H9 (cell line): ENCODE measurements around the gene NXN. TPM values are rescaled to one million over a fixed set of nuclear protein-coding genes. Genes with fewer than 3 reads are reported as not detected.

Experiments
- DNase-seq: peaks from one replicate; pipeline ENCODE4 v3.0.0-alpha.2; 2017
- H2AFZ ChIP-seq: one replicate; pipeline ENCODE4 v1.6.1; 2013; ENCODE audit warnings: mild to moderate bottlenecking, low read length, control low read depth, moderate library complexity
- H2AK5ac ChIP-seq: 2 replicates; pipeline ENCODE4 v1.6.1; 2013; ENCODE audit warnings: low read length, control low read depth, mixed read lengths; ENCODE audit not compliant: insufficient read length
- H2BK120ac ChIP-seq: one replicate; pipeline ENCODE4 v1.6.1; 2013; ENCODE audit warnings: low read depth, mild to moderate bottlenecking, low read length, control low read depth, inconsistent platforms; ENCODE audit not compliant: poor library complexity, severe bottlenecking
- H2BK12ac ChIP-seq: 2 replicates; pipeline ENCODE4 v1.6.1; 2013; ENCODE audit warnings: low read length, control low read depth, mixed read lengths, low read depth; ENCODE audit not compliant: insufficient read length
- H2BK15ac ChIP-seq: 2 replicates; pipeline ENCODE4 v1.6.1; 2013; ENCODE audit warnings: low read depth, low read length, control low read depth
- H2BK20ac ChIP-seq: one replicate; pipeline ENCODE4 v1.6.1; 2013; ENCODE audit warnings: low read depth, mild to moderate bottlenecking, low read length, control low read depth, inconsistent platforms; ENCODE audit not compliant: poor library complexity, severe bottlenecking
- H2BK5ac ChIP-seq: 2 replicates; pipeline ENCODE4 v1.6.1; 2013; ENCODE audit warnings: low read length, control low read depth, mixed read lengths; ENCODE audit not compliant: insufficient read length
- H3K14ac ChIP-seq: 2 replicates; pipeline ENCODE4 v1.6.1; 2013; ENCODE audit warnings: low read length, control low read depth; ENCODE audit not compliant: insufficient read depth
- H3K18ac ChIP-seq: 2 replicates; pipeline ENCODE4 v1.6.1; 2013; ENCODE audit warnings: low read depth, mild to moderate bottlenecking, mixed read lengths, low read length, control low read depth; ENCODE audit not compliant: insufficient read length
- H3K23ac ChIP-seq: 2 replicates; pipeline ENCODE4 v1.6.1; 2013; ENCODE audit warnings: low read length, control low read depth, mixed read lengths, low read depth; ENCODE audit not compliant: insufficient read length
- H3K23me2 ChIP-seq: 2 replicates; pipeline ENCODE4 v1.6.1; 2013; ENCODE audit warnings: low read depth, mild to moderate bottlenecking, mixed read lengths, low read length, control low read depth; ENCODE audit not compliant: insufficient read length, poor library complexity, severe bottlenecking
- H3K27ac ChIP-seq: 2 replicates; pipeline ENCODE4 v1.5.1; 2013; ENCODE audit warnings: low read length, control low read depth, mixed read lengths, low read depth; ENCODE audit not compliant: insufficient read length
- H3K27me3 ChIP-seq: 2 replicates; pipeline ENCODE4 v1.6.1; 2013; ENCODE audit warnings: low read length, control low read depth, inconsistent platforms; ENCODE audit not compliant: insufficient read depth
- H3K4ac ChIP-seq: 2 replicates; pipeline ENCODE4 v1.6.1; 2013; ENCODE audit warnings: low read depth, mild to moderate bottlenecking, control low read depth, inconsistent platforms, low read length, moderate library complexity
- H3K4me1 ChIP-seq: 2 replicates; pipeline ENCODE4 v1.6.1; 2013; ENCODE audit warnings: low read length, control low read depth, inconsistent platforms; ENCODE audit not compliant: insufficient read depth
- H3K4me2 ChIP-seq: 2 replicates; pipeline ENCODE4 v1.6.1; 2013; ENCODE audit warnings: low read length, control low read depth, mixed read lengths; ENCODE audit not compliant: insufficient read length, insufficient read depth
- H3K56ac ChIP-seq: 2 replicates; pipeline ENCODE4 v1.6.1; 2013; ENCODE audit warnings: low read depth, mild to moderate bottlenecking, mixed read lengths, low read length, control low read depth; ENCODE audit not compliant: insufficient read length
- H3K79me1 ChIP-seq: 2 replicates; pipeline ENCODE4 v1.6.1; 2013; ENCODE audit warnings: low read depth, mild to moderate bottlenecking, moderate library complexity, low read length, control low read depth, inconsistent platforms; ENCODE audit not compliant: insufficient read depth, poor library complexity, severe bottlenecking
- H3K79me2 ChIP-seq: 2 replicates; pipeline ENCODE4 v1.6.1; 2013; ENCODE audit warnings: low read length, control low read depth, inconsistent platforms; ENCODE audit not compliant: insufficient read depth
- H3K9ac ChIP-seq: 2 replicates; pipeline ENCODE4 v1.6.1; 2013; ENCODE audit warnings: low read length, control low read depth, mixed read lengths; ENCODE audit not compliant: insufficient read length; ENCODE audit errors: extremely low read depth
- H3K9me3 ChIP-seq: one replicate; pipeline ENCODE4 v1.6.1; 2013; ENCODE audit warnings: low read depth, low read length, inconsistent platforms; ENCODE audit not compliant: control insufficient read depth
- H3T11ph ChIP-seq: one replicate; pipeline ENCODE4 v1.6.1; 2013; ENCODE audit warnings: mild to moderate bottlenecking, low read length, control low read depth, inconsistent platforms
- H4K20me1 ChIP-seq: one replicate; pipeline ENCODE4 v1.6.1; 2013; ENCODE audit not compliant: control insufficient read depth, insufficient read length, insufficient read depth
- H4K5ac ChIP-seq: 2 replicates; pipeline ENCODE4 v1.6.1; 2013; ENCODE audit warnings: low read depth, mild to moderate bottlenecking, mixed read lengths, low read length, control low read depth; ENCODE audit not compliant: insufficient read length
- H4K8ac ChIP-seq: replicated peaks from 2 replicates; pipeline ENCODE4 v1.6.1; 2013; ENCODE audit warnings: low read length, control low read depth, mixed read lengths, low read depth; ENCODE audit not compliant: insufficient read length
- H4K91ac ChIP-seq: 2 replicates; pipeline ENCODE4 v1.6.1; 2013; ENCODE audit warnings: low read depth, mild to moderate bottlenecking, moderate library complexity, mixed read lengths, low read length, control low read depth; ENCODE audit not compliant: insufficient read length
- H3K27ac Mint-ChIP-seq, 3 experiments: 2 replicates in 2 of 3; 3 replicates in 1 of 3; pipeline ENCODE4 v1.8.0; 2020 to 2021; ENCODE audit warnings: mixed read lengths in 3 of 3, mild to moderate bottlenecking in 1 of 3, moderate library complexity in 1 of 3
- H3K27me3 Mint-ChIP-seq: 2 replicates; pipeline ENCODE4 v1.8.0; 2021; ENCODE audit warnings: low read depth, mild to moderate bottlenecking, moderate library complexity, mixed read lengths
- H3K36me3 Mint-ChIP-seq, 3 experiments: 2 replicates in 2 of 3; 3 replicates in 1 of 3; pipeline ENCODE4 v1.8.0; 2020 to 2021; ENCODE audit warnings: low read depth in 3 of 3, mixed read lengths in 3 of 3; ENCODE audit not compliant: insufficient read depth in 1 of 3
- H3K4me1 Mint-ChIP-seq, 2 experiments: 2 replicates each; pipeline ENCODE4 v1.8.0; 2020; ENCODE audit warnings: mixed read lengths in 2 of 2
- H3K4me3 Mint-ChIP-seq, 2 experiments: 2 replicates in 1 of 2; 3 replicates in 1 of 2; pipeline ENCODE4 v1.8.0; 2020 to 2021; ENCODE audit warnings: mild to moderate bottlenecking in 2 of 2, mixed read lengths in 2 of 2, moderate library complexity in 1 of 2
- H3K9me3 Mint-ChIP-seq, 2 experiments: 2 replicates in 1 of 2; 3 replicates in 1 of 2; pipeline ENCODE4 v1.8.0; 2020; ENCODE audit warnings: mild to moderate bottlenecking in 2 of 2, mixed read lengths in 2 of 2, moderate library complexity in 1 of 2
- CTCF ChIP-seq: fragments of 200-600 bp; sonication (generic); conservative IDR thresholded peaks from 3 replicates; pipeline ENCODE4 v1.8.0; 2021; ENCODE audit warnings: antibody characterized with exemption, mild to moderate bottlenecking
- WGBS: extraction: QIAGEN DNeasy Blood & Tissue Kit; methylation state at CpG from one replicate; pipeline ENCODE4 v1.1.7; 2013; ENCODE audit warnings: missing lambda C conversion rate, low lambda C conversion rate, mixed read lengths; ENCODE audit not compliant: insufficient read length; ENCODE audit errors: extremely low coverage; 5-methylcytosine and 5-hydroxymethylcytosine counted together
- total RNA-seq: library from RNA; stranded (reverse); gene quantifications from 2 replicates; pipeline ENCODE4 v1.2.1, GENCODE V29; 2021

Gene NXN
- total RNA-seq, 1 experiment from 2014 or later: 93.6 TPM

GRCh38 chr17:992933-993332 is 13.4 kb upstream of the NXN start:
- no peak overlapping the region for H3K56ac ChIP-seq
- H3K23me2 ChIP-seq: peaks cover 3% of the 10 kb centered on the region
- no peaks in the 10 kb centered on the region for H4K20me1 ChIP-seq
- peaks cover 3% of the 10 kb centered on the region in 2 experiments for H3K4me1 Mint-ChIP-seq
- H2BK5ac ChIP-seq: no peak overlapping the region
- H3K4ac ChIP-seq: no peak overlapping the region
- H2BK12ac ChIP-seq: no peak overlapping the region
- H2BK120ac ChIP-seq: no peak overlapping the region
- H3K14ac ChIP-seq: no peak overlapping the region
- H3K9me3 Mint-ChIP-seq: peaks cover 3 to 10% of the 10 kb centered on the region in 2 experiments; a peak in 4 of 5 replicates
- H3K27ac ChIP-seq: no peak overlapping the region
- H3K4me3 Mint-ChIP-seq: no peak overlapping the region
- no peak overlapping the region for H3T11ph ChIP-seq
- peaks cover 21% of the 10 kb centered on the region for H3K27me3 Mint-ChIP-seq
- no peaks in the 10 kb centered on the region for H3K36me3 Mint-ChIP-seq
- H2AFZ ChIP-seq: no peak overlapping the region
- no peak overlapping the region for H4K5ac ChIP-seq
- no peak overlapping the region for H2BK15ac ChIP-seq
- no peak overlapping the region for H3K23ac ChIP-seq
- H4K8ac ChIP-seq: no peak overlapping the region
- no peak for DNase-seq
- H3K18ac ChIP-seq: no peak overlapping the region
- no peak overlapping the region for H3K4me2 ChIP-seq
- H3K27ac Mint-ChIP-seq: no peak overlapping the region
- H3K79me2 ChIP-seq: no peaks in the 10 kb centered on the region; the same call in 1 of the 2 replicates
- no peaks in the 10 kb centered on the region; the same call in 1 of the 2 replicates for H3K27me3 ChIP-seq
- no peak overlapping the region for H3K9ac ChIP-seq
- no peaks in the 10 kb centered on the region for H3K9me3 ChIP-seq
- H2BK20ac ChIP-seq: no peak overlapping the region
- no CpG with 5 or more reads among the region's 13 CpGs for WGBS
- no peak overlapping the region for H2AK5ac ChIP-seq
- H3K4me1 ChIP-seq: peaks cover 2% of the 10 kb centered on the region; the same call in 1 of the 2 replicates
- H4K91ac ChIP-seq: no peak overlapping the region
- no peak for TF ChIP-seq CTCF
- H3K79me1 ChIP-seq: no peaks in the 10 kb centered on the region
